H1 (cell line): ENCODE data around the gene FAM136A. TPM values are rescaled to one million over a fixed set of nuclear protein-coding genes. Genes with fewer than 3 reads are reported as not detected.

ENCODE experiments used
- CTCF ChIA-PET: fragments of 300-600 bp; sonication (Branson Sonifier 250); formaldehyde crosslinking; loops from one replicate; lab custom pipeline; 2021; ENCODE audit not compliant: partially characterized antibody; lab: Charles Lee
- POLR2A ChIA-PET: fragments of 300-600 bp; sonication (Branson Sonifier 250); formaldehyde crosslinking; loops from one replicate; lab custom pipeline; 2021; ENCODE audit warnings: inconsistent platforms; ENCODE audit not compliant: partially characterized antibody; lab: Charles Lee
- DNase-seq, 2 experiments: peaks; one replicate each; pipeline versions ENCODE4 v3.0.0 to v3.0.0-alpha.2; 2010 to 2022; ENCODE audit warnings: low spot score in 2 of 2, low read depth in 1 of 2, mixed read lengths in 1 of 2
- FAIRE-seq: peaks from 2 replicates; lab custom pipeline; 2011; peaks lifted over from hg19 to GRCh38; lab: Jason Lieb, UNC
- H2AFZ ChIP-seq: 2 replicates; pipeline ENCODE4 v1.8.1; 2012; ENCODE audit warnings: low read length, inconsistent platforms
- H2AK5ac ChIP-seq: 2 replicates; pipeline ENCODE4 v1.6.1; 2013; ENCODE audit warnings: low read depth, low read length
- H2BK120ac ChIP-seq: replicated peaks from 2 replicates; pipeline ENCODE3; 2013; ENCODE audit warnings: low read depth, low read length, inconsistent platforms
- H2BK12ac ChIP-seq: 2 replicates; pipeline ENCODE4 v1.6.1; 2013; ENCODE audit warnings: low read depth, low read length
- H2BK15ac ChIP-seq: 2 replicates; pipeline ENCODE4 v1.6.1; 2013; ENCODE audit warnings: low read length
- H2BK20ac ChIP-seq: 2 replicates; pipeline ENCODE4 v1.6.1; 2013; ENCODE audit warnings: low read length
- H2BK5ac ChIP-seq: 2 replicates; pipeline ENCODE4 v1.6.1; 2013; ENCODE audit warnings: low read depth, low read length
- H3K14ac ChIP-seq: 2 replicates; pipeline ENCODE4 v1.6.1; 2013; ENCODE audit warnings: inconsistent platforms; ENCODE audit not compliant: insufficient read length
- H3K18ac ChIP-seq: 2 replicates; pipeline ENCODE4 v1.6.1; 2013; ENCODE audit warnings: low read length; ENCODE audit errors: extremely low read depth
- H3K23ac ChIP-seq: 2 replicates; pipeline ENCODE4 v1.6.1; 2013; ENCODE audit warnings: inconsistent platforms; ENCODE audit not compliant: insufficient read length
- H3K23me2 ChIP-seq: 2 replicates; pipeline ENCODE4 v1.6.1; 2013; ENCODE audit warnings: low read depth, low read length
- H3K27ac ChIP-seq: 2 replicates; pipeline ENCODE4 v1.6.1; 2011; ENCODE audit warnings: low read depth, low read length, inconsistent platforms
- H3K27me3 ChIP-seq, 4 experiments: replicated peaks in 1 of 4; 1 replicate in 1 of 4; 2 replicates in 3 of 4; pipeline versions ENCODE4 v1.6.1 to v1.8.1; 2011 to 2013; ENCODE audit warnings: low read length in 3 of 4, mild to moderate bottlenecking in 3 of 4, inconsistent platforms in 2 of 4, mixed read lengths in 2 of 4, moderate library complexity in 1 of 4; ENCODE audit not compliant: control insufficient read depth in 3 of 4, insufficient read depth in 3 of 4; ENCODE audit errors: extremely low read depth in 1 of 4
- H3K36me3 ChIP-seq, 4 experiments: 2 replicates each; pipeline versions ENCODE4 v1.6.1 to v1.8.1; 2011 to 2013; ENCODE audit warnings: mild to moderate bottlenecking in 4 of 4, low read length in 3 of 4, moderate library complexity in 2 of 4, control low read depth in 1 of 4, inconsistent platforms in 1 of 4; ENCODE audit not compliant: insufficient read depth in 4 of 4, control insufficient read depth in 2 of 4
- H3K4ac ChIP-seq: replicated peaks from 2 replicates; pipeline ENCODE3; 2013; ENCODE audit warnings: low read length, low read depth, mixed read lengths, inconsistent platforms; ENCODE audit not compliant: insufficient read length
- H3K4me1 ChIP-seq, 4 experiments: replicated peaks in 1 of 4; 1 replicate in 1 of 4; 2 replicates in 3 of 4; pipeline versions ENCODE4 v1.6.1 to v1.8.1; 2011 to 2013; ENCODE audit warnings: low read length in 3 of 4, inconsistent platforms in 2 of 4, mixed read lengths in 1 of 4; ENCODE audit not compliant: insufficient read depth in 4 of 4, control insufficient read depth in 3 of 4
- H3K4me2 ChIP-seq, 2 experiments: 2 replicates each; pipeline versions ENCODE4 v1.6.1 to v1.8.1; 2011 to 2013; ENCODE audit warnings: low read depth in 2 of 2, low read length in 2 of 2, control low read depth in 1 of 2, inconsistent platforms in 1 of 2, mild to moderate bottlenecking in 1 of 2; ENCODE audit not compliant: insufficient read depth in 1 of 2
- H3K4me3 ChIP-seq, 4 experiments: fragments of 200-600, 300-600 bp in 1 of 4; sonication (generic), shearing (Covaris generic), sonication (Bioruptor Twin) in 1 of 4; 2 replicates each; pipeline versions ENCODE4 v1.5.1 to v1.8.1; 2011 to 2016; ENCODE audit warnings: low read length in 4 of 4, low read depth in 3 of 4, control low read depth in 2 of 4, inconsistent platforms in 2 of 4, mild to moderate bottlenecking in 2 of 4, mixed read lengths in 1 of 4, moderate library complexity in 1 of 4; ENCODE audit not compliant: insufficient read depth in 2 of 4; ENCODE audit errors: extremely low read depth in 1 of 4
- H3K56ac ChIP-seq: replicated peaks from 2 replicates; pipeline ENCODE3; 2013; ENCODE audit warnings: low read depth, mild to moderate bottlenecking, mixed read lengths, low read length, inconsistent platforms; ENCODE audit not compliant: insufficient read length
- H3K79me1 ChIP-seq: 2 replicates; pipeline ENCODE4 v1.6.1; 2013; ENCODE audit warnings: low read depth, low read length, control low read depth
- H3K79me2 ChIP-seq, 2 experiments: 2 replicates each; pipeline versions ENCODE4 v1.6.1 to v1.8.1; 2012 to 2013; ENCODE audit warnings: low read length in 2 of 2, mild to moderate bottlenecking in 2 of 2, inconsistent platforms in 1 of 2; ENCODE audit not compliant: insufficient read depth in 2 of 2, control insufficient read depth in 1 of 2
- H3K9ac ChIP-seq, 4 experiments: replicated peaks in 1 of 4; 1 replicate in 1 of 4; 2 replicates in 3 of 4; pipeline versions ENCODE4 v1.6.1 to v1.8.1; 2011 to 2013; ENCODE audit warnings: low read depth in 3 of 4, low read length in 3 of 4, control low read depth in 2 of 4, mild to moderate bottlenecking in 2 of 4, moderate library complexity in 2 of 4, inconsistent platforms in 1 of 4; ENCODE audit errors: extremely low read depth in 1 of 4
- H3K9me3 ChIP-seq, 2 experiments: 2 replicates each; pipeline versions ENCODE4 v1.6.1 to v1.8.1; 2012 to 2013; ENCODE audit warnings: mild to moderate bottlenecking in 2 of 2, moderate library complexity in 2 of 2, control low read depth in 1 of 2, inconsistent platforms in 1 of 2, low read depth in 1 of 2, low read length in 1 of 2, mixed read lengths in 1 of 2; ENCODE audit not compliant: insufficient read depth in 2 of 2
- H4K20me1 ChIP-seq, 2 experiments: replicated peaks in 1 of 2; 2 replicates each; pipeline versions ENCODE3 to v1.8.1; 2011 to 2013; ENCODE audit warnings: inconsistent platforms in 2 of 2, low read length in 2 of 2, mild to moderate bottlenecking in 1 of 2; ENCODE audit not compliant: insufficient read depth in 2 of 2, control insufficient read depth in 1 of 2
- H4K5ac ChIP-seq: 2 replicates; pipeline ENCODE4 v1.6.1; 2013; ENCODE audit warnings: low read length, low read depth, mixed read lengths, inconsistent platforms; ENCODE audit not compliant: insufficient read length
- H4K8ac ChIP-seq: 2 replicates; pipeline ENCODE4 v1.8.0; 2013; ENCODE audit warnings: mild to moderate bottlenecking, moderate library complexity, low read length, inconsistent platforms; ENCODE audit not compliant: insufficient read depth; ENCODE audit errors: extremely low read depth
- H4K91ac ChIP-seq: replicated peaks from 2 replicates; pipeline ENCODE3; 2013; ENCODE audit warnings: low read length, mixed read lengths, inconsistent platforms; ENCODE audit not compliant: insufficient read length
- CTCF ChIP-seq, 3 experiments: IDR thresholded peaks; 1 replicate in 2 of 3; 2 replicates in 1 of 3; pipeline versions ENCODE4 v1.5.1 to v1.6.1; 2011; ENCODE audit warnings: low read length in 3 of 3, mild to moderate bottlenecking in 3 of 3, inconsistent platforms in 2 of 3, low read depth in 1 of 3, moderate library complexity in 1 of 3; ENCODE audit not compliant: insufficient read depth in 1 of 3; ENCODE audit errors: control extremely low read depth in 1 of 3
- EZH2 ChIP-seq: fragments of 200-600 bp; sonication (generic); IDR thresholded peaks from 2 replicates; pipeline ENCODE4 v1.7.1; 2012; ENCODE audit warnings: low read depth, mild to moderate bottlenecking, moderate library complexity, low read length, inconsistent platforms; ENCODE audit not compliant: severe bottlenecking
- JUND ChIP-seq: IDR thresholded peaks from 2 replicates; pipeline ENCODE4 v1.6.1; 2011; ENCODE audit warnings: mild to moderate bottlenecking, improper control_type of control experiment, low read length
- RBBP5 ChIP-seq: IDR thresholded peaks from 2 replicates; pipeline ENCODE4 v1.7.1; 2012; ENCODE audit warnings: low read depth, mild to moderate bottlenecking, inconsistent platforms, low read length, moderate library complexity, borderline replicate concordance
- SIN3A ChIP-seq, 2 experiments: IDR thresholded peaks in 1 of 2; conservative IDR thresholded peaks in 1 of 2; 2 replicates each; pipeline ENCODE4 v1.6.1; 2011 to 2012; ENCODE audit warnings: low read length in 2 of 2, improper control_type of control experiment in 1 of 2, low read depth in 1 of 2, mild to moderate bottlenecking in 1 of 2
- TAF7 ChIP-seq: optimal IDR thresholded peaks from 2 replicates; pipeline ENCODE3; 2011; ENCODE audit warnings: low read depth, mild to moderate bottlenecking, inconsistent platforms, low read length, moderate library complexity, borderline replicate concordance
- TBP ChIP-seq: IDR thresholded peaks from 2 replicates; pipeline ENCODE4 v1.6.1; 2011; ENCODE audit warnings: low read depth, low read length, improper control_type of control experiment
- YY1 ChIP-seq: IDR thresholded peaks from 2 replicates; pipeline ENCODE4 v1.6.1; 2011; ENCODE audit warnings: low read depth, mild to moderate bottlenecking, low read length
- WGBS, 2 experiments: shearing (Covaris generic) in 1 of 2; methylation state at CpG; one replicate each; pipeline versions ENCODE4 v1.1.6 to v1.1.7; 2013 to 2015; ENCODE audit warnings: low lambda C conversion rate in 2 of 2, mixed read lengths in 2 of 2, inconsistent platforms in 1 of 2, low coverage in 1 of 2, missing lambda C conversion rate in 1 of 2; ENCODE audit not compliant: insufficient replicate concordance in 2 of 2, insufficient coverage in 1 of 2, insufficient read length in 1 of 2; ENCODE audit errors: extremely low coverage in 1 of 2, missing lambda C conversion rate in 1 of 2; 5-methylcytosine and 5-hydroxymethylcytosine counted together
- polyA plus RNA-seq, 7 experiments: library from polyadenylated mRNA; depleted of rRNA in 3 of 7; stranded (reverse) in 5 of 7; unstranded in 2 of 7; fragments of >200 nt in 5 of 7; fragments of 200-250 nt in 2 of 7; gene quantifications; 1 replicate in 5 of 7; 2 replicates in 1 of 7; 4 replicates in 1 of 7; pipeline versions ENCODE4 v1.2.1 to v1.2.3, GENCODE V29; 2011 to 2013; ENCODE audit warnings: missing spikeins in 2 of 7, mixed read lengths in 2 of 7
- total RNA-seq: library from RNA; stranded (reverse); fragmentation: NEBNext Ultra II Directional; extraction: Animal tissue kit (Norgen Biotek cat#: 25700); gene quantifications from 2 replicates; pipeline ENCODE4 v1.2.1, GENCODE V29; 2021

The FAM136A gene
- total and polyA plus RNA-seq, 2 of the 8 experiments (the other 6 are each of a cell fraction or from before 2014, with no cell fraction given), result 58.2 to 122 TPM

GRCh38 chr2:70248181-70248847, 53.6 kb downstream of the FAM136A start, which contains the start of gene TIA1:
Gene TIA1 (minus strand): TSS chr2:70248628. CDS start chr2:70248430, 198 bp downstream.
- peak within 1 kb of the TSS; percentile 97 for H2BK5ac ChIP-seq
- ChIA-PET POLR2A (interaction anchor here (0.6 to 4.6 kb wide), 10 partner anchors 10 to 355 kb away, joined by 3 to 42 read pairs (median 5); partner anchors contain the start of genes C2orf42, PCYOX1, SNRNP27 and SNRPG), CTCF (no interaction called here)
- H2BK120ac ChIP-seq, result peak within 1 kb of the TSS; percentile 89
- H3K9me3 ChIP-seq, result no peaks in the 10 kb centered on the region
- H3K9ac ChIP-seq, result peak within 1 kb of the TSS; percentile 98 to 100 (median 100)
- H4K8ac ChIP-seq, result peak within 1 kb of the TSS; percentile 100; the same call in 1 of the 2 replicates
- H3K18ac ChIP-seq, result peak within 1 kb of the TSS; percentile 99
- H3K56ac ChIP-seq, result peak within 1 kb of the TSS; percentile 97
- peak; percentile 97 to 98 for DNase-seq
- no peak within 1 kb of the TSS for H3K14ac ChIP-seq
- WGBS, 2 experiments, result 0% methylated on average over 47 of the region's 47 CpGs; no CpG with 5 or more reads in 1 of the 2 experiments
- FAIRE-seq, result no peak
- H3K36me3 ChIP-seq, result peaks cover 0 to 8% (median 0%) of the 10 kb centered on the region in 4 experiments; a peak in 1 of 8 replicates
- H3K4me3 ChIP-seq, result peak within 1 kb of the TSS; percentile 82 to 100 (median 98)
- H3K4me1 ChIP-seq, result peaks cover 0 to 5% (median 3%) of the 10 kb centered on the region in 4 experiments; a peak in 6 of 7 replicates
- peak within 1 kb of the TSS; percentile 93 for H3K4ac ChIP-seq
- no peak within 1 kb of the TSS for H2BK20ac ChIP-seq
- peak within 1 kb of the TSS; percentile 88; the same call in 1 of the 2 replicates for H2BK12ac ChIP-seq
- H2AFZ ChIP-seq, result no peak within 1 kb of the TSS
- no peaks in the 10 kb centered on the region for H3K79me1 ChIP-seq
- no peak within 1 kb of the TSS for H3K23ac ChIP-seq
- H3K27ac ChIP-seq, result peak within 1 kb of the TSS; percentile 99
- peak within 1 kb of the TSS; percentile 78; the same call in 1 of the 2 replicates for H2AK5ac ChIP-seq
- H3K79me2 ChIP-seq, result peaks cover 37 to 50% of the 10 kb centered on the region in 2 experiments
- peak within 1 kb of the TSS; percentile 99 for H4K91ac ChIP-seq
- peaks cover 2 to 9% of the 10 kb centered on the region in 2 experiments for H4K20me1 ChIP-seq
- peak within 1 kb of the TSS; percentile 17 to 71 for H3K4me2 ChIP-seq
- H3K27me3 ChIP-seq, result no peaks in the 10 kb centered on the region
- peak within 1 kb of the TSS; percentile 98 for H4K5ac ChIP-seq
- peak within 1 kb of the TSS; percentile 20; the same call in 1 of the 2 replicates for H2BK15ac ChIP-seq
- 0 out of 2 replicates have a peak, but pooled peaks cover 4% of the 10 kb centered on the region for H3K23me2 ChIP-seq
- TF ChIP-seq TBP (peak; percentile 80), TAF7 (peak; percentile 93), SIN3A (conservative IDR thresholded peaks at IDR 0.05 in 1 of 2, IDR thresholded peaks at IDR 0.05 in 1 of 2; ENCODE audit: low read depth in 1 of 2, low read length in 2 of 2) (peak; percentile 30 to 61; a peak in 1 of 4 replicates), CTCF (IDR thresholded peaks at IDR 0.05; ENCODE audit: control extremely low read depth in 1 of 3, insufficient read depth in 1 of 3, low read depth in 1 of 3, low read length in 3 of 3) (no peak), JUND (no peak), EZH2 (no peak), YY1 (peak; percentile 97), RBBP5 (peak; percentile 69)
